CD4-positive, alpha-beta T cell treated with Interleukin-21 for 1 hour (primary cell): ENCODE results near the gene SLC6A3.
"Not testable (repeated sequence)": the region's sequence is repeated elsewhere in the genome, so short reads cannot be mapped to it uniquely, and the experiment has no call there.

Source experiments
- DNase-seq: peaks from one replicate; pipeline ENCODE4 v3.0.0-alpha.2; 2020

The SLC6A3 gene

GRCh38 chr5:1385395-1386273 is 59.6 kb downstream of the SLC6A3 start:
- DNase-seq, result peak; percentile 86

- no peak for DNase-seq
These were observed 60.7 kb downstream of the SLC6A3 start for GRCh38 chr5:1384521-1384920.

GRCh38 chr5:1383886-1384401 is 61.3 kb downstream of the SLC6A3 start:
- no peak for DNase-seq

GRCh38 chr5:1383344-1383743 is 61.9 kb downstream of the SLC6A3 start:
- DNase-seq, result no peak

- no peak for DNase-seq
These were observed 63.0 kb downstream of the SLC6A3 start for GRCh38 chr5:1382248-1382700.

GRCh38 chr5:1381370-1382247 is 63.6 kb downstream of the SLC6A3 start:
- no peak for DNase-seq

DNA sequence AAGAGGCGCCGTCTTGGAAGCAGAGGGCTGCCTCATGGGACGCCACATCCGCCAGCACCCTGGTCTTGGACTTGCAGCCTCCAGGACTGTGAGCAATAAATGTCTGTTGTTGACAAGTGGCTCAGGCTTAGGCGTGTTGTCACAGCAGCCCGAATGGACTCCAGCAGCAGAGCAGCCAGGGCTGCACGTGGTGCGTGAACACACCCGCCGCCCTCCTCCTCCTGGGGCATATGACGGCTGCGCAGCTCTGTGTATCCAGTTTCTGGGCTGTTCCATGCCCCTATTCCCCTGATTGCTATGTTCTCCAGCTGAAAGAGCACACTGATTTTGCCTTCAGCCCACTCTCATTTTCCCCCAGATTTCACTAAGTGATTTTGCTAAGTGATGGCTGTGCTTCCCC is 64.3 kb downstream of the SLC6A3 start:
- DNase-seq, result no peak

GRCh38 chr5:1380011-1380817 is 65.0 kb downstream of the SLC6A3 start:
- peak; percentile 61 for DNase-seq

GRCh38 chr5:1378866-1379659 is 66.2 kb downstream of the SLC6A3 start:
- DNase-seq, result no peak

DNA sequence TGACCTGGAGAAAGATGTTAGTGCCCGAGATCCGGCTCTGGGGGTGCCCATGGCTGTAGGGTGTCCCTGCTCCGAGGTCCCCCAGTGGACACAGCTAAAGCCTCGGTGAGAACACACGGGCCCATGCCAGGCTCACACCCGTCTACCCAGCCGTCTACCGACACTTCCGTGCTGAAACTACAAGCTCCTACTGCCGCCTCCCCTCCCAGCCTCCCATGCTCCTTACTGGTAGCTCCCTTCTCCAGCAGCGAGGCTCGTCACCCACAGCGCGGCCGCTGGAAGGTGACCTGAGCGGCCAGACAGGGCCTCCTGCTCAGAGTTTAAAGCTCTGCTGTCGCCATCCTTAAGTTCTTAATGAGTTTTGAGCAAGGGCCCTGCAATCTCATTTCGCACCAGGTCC is 67.1 kb downstream of the SLC6A3 start:
- DNase-seq, result no peak

DNA sequence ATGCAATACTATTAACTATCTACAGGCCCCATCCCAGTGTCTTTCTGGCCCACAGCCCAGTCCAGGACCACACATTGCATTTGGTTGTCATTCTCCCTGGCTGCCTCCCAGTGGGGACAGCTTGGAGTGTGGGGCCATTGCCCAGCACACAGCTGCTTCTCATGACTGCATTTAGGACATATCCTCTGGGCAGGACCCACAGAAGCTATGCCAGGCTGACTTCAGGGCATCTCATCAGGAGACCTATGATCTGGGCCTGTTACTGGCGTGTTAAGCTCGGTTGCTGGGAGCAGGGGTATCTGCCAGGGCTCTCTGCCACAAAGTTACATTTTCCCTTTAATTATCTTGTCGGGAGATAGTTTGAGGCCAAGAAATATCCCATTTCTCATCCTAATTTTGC is 68.3 kb downstream of the SLC6A3 start:
- no peak for DNase-seq

DNA sequence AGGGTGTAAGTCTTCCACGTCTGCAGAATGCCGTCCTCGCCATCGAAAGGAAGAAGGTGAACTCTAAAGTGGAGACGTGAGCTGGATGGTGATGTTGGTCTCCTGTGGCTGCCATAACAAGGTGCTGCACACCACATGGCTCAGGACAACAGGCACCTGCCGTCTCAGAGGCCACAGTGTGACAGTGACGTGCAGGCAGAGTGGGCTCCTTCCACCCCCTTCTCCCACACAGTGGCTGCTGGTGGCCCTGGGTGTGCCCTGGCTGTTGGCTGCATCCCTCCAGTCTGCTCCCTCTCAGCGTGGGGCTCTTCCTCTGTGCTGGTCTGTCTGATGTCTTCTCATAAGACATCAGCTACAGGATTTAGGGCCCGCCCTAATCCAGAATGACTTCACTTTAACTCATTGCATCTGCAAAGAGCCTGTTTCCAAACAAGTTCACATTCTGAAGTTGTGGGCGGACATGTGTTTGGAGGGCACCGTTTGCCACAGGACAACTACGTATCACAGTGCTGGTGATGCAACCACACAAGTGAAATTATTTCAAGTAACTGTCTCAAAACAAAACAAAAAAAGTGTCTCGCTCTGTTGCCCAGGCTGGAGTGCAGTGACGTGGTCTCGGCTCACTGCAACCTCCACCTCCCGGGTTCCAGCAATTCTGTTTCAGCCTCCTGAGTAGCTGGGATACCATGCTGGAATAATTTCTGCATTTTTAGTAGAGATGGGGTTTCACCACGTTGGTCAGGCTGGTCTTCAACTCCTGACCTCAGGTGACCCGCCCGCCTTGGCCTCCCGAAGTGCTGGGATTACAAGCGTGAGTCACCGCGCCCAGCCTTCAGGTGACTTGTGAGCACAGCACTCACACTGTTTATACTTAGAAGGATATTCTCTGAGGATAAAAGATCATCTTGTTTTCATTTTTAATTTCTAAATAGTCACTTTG is 69.1 kb downstream of the SLC6A3 start:
- DNase-seq, result no peak

DNA sequence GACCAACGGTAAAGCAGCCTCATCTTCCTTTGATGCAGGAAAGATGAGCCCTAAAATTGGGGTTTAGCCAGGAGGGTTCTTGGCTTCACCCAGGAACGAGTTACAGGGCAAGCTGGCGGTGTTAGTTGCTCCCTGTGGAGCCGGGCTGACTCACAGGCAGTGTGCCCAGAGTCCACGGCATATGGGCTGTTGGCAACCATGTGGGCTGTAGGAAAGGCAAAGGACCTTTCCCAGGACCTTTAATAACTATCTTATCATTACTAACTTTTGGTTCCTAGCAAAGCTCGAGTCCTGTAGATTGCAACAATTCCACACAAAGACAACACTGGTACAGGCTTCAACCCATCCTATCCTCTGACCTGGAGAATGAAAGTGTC is 70.6 kb downstream of the SLC6A3 start:
- no peak for DNase-seq

GRCh38 chr5:1374030-1374678 is 71.1 kb downstream of the SLC6A3 start:
- DNase-seq, result peak; percentile 54

DNA sequence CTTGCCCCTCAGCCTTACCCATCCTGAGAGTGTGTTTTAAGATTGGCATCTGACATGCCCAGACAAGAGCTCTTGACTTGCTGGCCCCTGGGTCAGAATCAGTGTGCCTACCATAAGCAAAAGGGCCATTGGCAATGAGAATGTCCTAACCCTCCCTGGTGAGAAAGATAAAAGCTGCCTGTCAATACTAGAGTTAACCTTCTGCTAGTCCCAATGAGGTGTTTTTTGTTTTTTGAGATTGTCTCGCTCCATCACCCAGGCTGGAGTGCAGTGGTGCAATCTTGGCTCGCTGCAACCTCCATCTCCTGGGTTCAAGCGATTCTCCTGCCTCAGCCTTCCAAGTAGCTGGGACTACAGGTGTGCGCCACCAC is 73.3 kb downstream of the SLC6A3 start:
- DNase-seq, result not testable (repeated sequence)

GRCh38 chr5:1371218-1371971 is 73.8 kb downstream of the SLC6A3 start:
- DNase-seq, result no peak

DNA sequence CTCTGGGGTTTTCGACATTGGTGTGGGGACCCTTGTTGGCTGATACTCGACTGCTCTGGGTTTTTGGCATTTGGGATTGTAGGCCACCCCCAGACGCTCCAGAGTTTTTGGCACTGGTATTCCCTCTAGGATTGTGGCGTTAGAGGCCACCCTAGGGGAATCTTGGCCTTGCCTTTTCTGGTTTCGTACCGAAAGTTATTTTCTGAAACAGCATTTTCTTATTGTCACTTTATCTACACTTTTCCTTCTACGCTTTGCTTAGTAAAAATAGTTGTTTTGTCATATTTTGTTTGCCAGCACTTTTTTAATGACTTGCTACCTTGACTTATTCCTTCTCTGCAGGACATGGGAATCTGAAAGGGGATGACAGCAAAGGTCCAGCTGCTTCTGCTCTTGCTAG is 75.2 kb downstream of the SLC6A3 start:
- no peak for DNase-seq

- DNase-seq, result no peak
These were observed 76.5 kb downstream of the SLC6A3 start for GRCh38 chr5:1368756-1369155.

DNA sequence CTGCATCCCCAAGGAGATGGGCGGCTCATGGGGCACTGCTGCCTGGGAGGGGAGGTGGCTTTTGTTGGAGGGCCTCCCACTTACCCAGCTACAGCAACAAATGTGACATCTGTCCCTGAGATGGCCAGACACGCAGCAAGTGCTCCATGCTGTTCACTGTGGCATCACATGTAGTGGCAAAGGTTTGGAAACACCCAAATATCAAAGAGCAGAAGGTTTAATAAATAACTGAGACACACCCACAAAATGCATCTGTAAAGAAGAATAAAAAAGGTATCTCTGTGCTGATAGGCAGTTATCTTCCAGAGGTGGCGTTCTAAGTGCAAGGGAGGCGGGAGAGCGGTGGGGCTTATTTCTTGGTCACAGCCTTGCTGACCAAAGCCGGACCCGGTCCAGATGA is 77.0 kb downstream of the SLC6A3 start:
- no peak for DNase-seq
